Measurements from ENCODE around the gene CAMK2A.

DNA sequence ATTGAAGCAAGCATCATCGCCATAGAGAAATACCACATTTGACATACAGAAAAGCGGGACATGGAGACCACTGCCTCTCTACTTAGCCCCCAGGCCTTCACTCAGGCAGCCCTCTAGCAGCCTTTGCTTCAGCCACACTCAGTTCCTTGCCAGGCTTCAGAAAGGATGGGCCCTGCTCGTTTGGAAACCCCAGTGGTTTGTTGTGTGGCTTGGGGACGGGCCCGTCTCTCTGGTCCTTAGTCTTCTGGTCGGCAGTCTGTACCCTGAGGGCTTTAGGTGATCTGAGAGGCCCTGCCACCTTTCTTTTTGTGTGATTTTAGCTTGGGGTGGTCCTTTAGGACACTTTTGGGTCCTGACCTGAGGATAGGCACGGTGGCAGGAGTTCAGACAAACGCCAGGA is 34.2 kb upstream of the CAMK2A start:
- no peak for TF ChIP-seq EZH2 (IDR thresholded peaks at IDR 0.05; ENCODE audit: low read length)
- TF ChIP-seq, protein P1, sequence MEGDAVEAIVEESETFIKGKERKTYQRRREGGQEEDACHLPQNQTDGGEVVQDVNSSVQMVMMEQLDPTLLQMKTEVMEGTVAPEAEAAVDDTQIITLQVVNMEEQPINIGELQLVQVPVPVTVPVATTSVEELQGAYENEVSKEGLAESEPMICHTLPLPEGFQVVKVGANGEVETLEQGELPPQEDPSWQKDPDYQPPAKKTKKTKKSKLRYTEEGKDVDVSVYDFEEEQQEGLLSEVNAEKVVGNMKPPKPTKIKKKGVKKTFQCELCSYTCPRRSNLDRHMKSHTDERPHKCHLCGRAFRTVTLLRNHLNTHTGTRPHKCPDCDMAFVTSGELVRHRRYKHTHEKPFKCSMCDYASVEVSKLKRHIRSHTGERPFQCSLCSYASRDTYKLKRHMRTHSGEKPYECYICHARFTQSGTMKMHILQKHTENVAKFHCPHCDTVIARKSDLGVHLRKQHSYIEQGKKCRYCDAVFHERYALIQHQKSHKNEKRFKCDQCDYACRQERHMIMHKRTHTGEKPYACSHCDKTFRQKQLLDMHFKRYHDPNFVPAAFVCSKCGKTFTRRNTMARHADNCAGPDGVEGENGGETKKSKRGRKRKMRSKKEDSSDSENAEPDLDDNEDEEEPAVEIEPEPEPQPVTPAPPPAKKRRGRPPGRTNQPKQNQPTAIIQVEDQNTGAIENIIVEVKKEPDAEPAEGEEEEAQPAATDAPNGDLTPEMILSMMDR (optimal IDR thresholded peaks at IDR 0.05 in 1 of 3, IDR thresholded peaks at IDR 0.05 in 1 of 3, conservative IDR thresholded peaks at IDR 0.05 in 1 of 3; ENCODE audit: extremely low read depth in 1 of 3, insufficient read depth in 2 of 3, low read length in 3 of 3): no peak
